GM18505 (cell line): ENCODE results near the gene RRBP1.

Experiments used
- ATAC-seq: cut with Tn5 transposase; IDR thresholded peaks from one replicate; pipeline ENCODE4 v1.9.1; 2021; ENCODE audit not compliant: unreplicated experiment
- POLR2A ChIP-seq: IDR thresholded peaks from 4 replicates; pipeline ENCODE4 v1.6.1; 2011; ENCODE audit warnings: borderline replicate concordance; ENCODE audit not compliant: insufficient read depth, insufficient read length; ENCODE audit errors: extremely low read depth

RRBP1 gene

DNA sequence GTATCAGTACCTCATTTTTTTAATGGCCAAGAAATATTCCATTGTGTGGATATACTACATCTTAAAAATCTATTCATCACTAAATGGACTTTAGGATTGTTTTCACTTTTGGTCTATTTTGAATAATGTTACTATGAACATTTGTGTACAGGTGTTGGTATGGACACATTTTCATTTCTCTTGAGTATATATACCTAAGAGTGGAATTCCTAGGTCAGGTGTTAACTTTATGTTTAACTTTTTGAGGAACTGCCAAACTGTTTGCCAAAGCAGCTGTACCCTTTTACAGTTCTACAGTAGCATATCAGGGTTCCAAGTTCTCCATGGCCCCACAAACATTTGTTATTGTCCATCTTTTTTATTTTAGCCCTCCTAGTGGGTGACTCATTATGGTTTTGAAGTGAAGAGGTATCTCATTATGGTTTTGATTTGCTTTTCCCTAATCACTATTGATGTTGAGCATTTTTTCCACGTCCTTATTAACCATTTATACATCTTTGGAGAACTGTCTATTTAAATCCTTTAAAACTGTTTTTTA lies 84.0 kb downstream of the RRBP1 start:
- no peak for ATAC-seq
- no peak for TF ChIP-seq POLR2A

DNA sequence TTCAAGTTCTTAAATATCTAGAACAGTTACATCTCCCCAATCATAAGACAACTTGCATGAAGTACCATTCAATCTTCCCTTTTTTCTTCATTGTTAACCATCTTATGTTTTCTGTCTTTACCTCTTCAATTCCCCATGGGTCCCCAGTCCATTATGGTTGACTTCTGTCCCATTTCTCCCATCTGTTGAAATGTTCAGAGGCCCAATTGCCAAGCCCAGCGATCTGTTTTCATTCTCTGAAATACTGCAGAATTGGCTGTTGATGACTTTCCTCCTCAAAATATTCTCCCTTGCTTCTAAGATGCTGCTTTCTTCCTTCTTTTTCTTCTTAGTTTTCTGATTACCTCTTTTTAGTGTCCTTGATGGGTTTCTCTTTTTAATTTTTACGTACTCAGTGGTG lies 86.2 kb downstream of the RRBP1 start:
- ATAC-seq = no peak
- TF ChIP-seq POLR2A = no peak

DNA sequence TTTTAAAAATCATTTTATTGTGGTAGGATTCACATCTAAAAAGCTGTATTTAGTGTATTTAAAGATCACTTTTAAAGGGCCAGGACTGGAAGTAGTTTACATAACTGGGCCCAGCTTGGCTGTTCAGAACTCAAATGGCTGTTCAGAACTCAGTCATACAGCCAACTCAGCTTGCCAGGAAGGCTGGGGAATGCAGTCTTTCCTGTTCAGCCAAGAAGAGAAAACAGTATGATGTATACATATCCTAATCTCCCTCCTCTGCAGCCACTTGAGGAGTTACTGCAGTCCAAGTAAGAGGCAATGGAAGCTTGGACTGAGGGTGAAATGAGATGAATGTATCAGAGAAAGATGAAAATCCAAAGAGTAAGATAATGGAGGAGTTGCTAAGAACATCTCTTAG lies 87.6 kb downstream of the RRBP1 start:
- TF ChIP-seq POLR2A = no peak

GRCh38 chr20:17593902-17594301 lies 88.1 kb downstream of the RRBP1 start:
- no peak for ATAC-seq
- no peak for TF ChIP-seq POLR2A

More for the DNA sequence above, 87.6 kb downstream of the RRBP1 start:
- no peak for ATAC-seq

GRCh38 chr20:17590245-17590644 lies 91.8 kb downstream of the RRBP1 start:
- ATAC-seq = no peak

DNA sequence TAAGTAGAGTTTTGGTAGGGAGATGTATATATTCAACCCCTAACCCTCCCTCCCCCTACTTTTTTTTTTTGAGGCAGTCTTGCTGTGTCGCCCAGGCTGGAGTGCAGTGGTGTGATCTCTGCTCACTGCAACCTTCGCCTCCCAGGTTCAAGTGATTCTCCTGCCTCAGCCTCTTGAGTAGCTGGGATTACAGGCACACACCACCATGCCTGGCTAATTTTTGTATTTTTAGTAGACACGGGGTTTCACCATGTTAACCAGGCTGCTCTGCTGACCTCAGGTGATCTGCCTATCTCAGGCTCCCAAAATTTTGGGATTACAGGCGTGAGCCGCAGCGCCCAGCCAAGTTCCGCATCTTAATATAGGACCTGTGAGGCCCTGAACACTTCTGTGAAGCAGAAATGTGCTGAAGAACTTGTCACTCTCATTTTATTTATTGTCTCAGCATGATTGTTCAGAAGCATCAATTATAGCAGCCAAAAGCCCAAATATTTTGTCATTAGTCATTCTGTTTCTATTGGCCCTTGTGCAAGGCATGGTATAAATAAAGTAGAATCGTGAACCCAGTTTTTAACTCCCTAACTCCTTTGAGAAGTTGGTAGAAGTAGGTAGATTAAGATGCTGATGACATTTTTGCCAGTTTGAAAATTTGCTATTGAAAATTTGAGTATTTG lies 92.7 kb downstream of the RRBP1 start:
- no peak for TF ChIP-seq POLR2A
- ATAC-seq = no peak

More at GRCh38 chr20:17590245-17590644, 91.8 kb downstream of the RRBP1 start:
- no peak for TF ChIP-seq POLR2A

- no peak for TF ChIP-seq POLR2A
- ATAC-seq = no peak
Observed at GRCh38 chr20:17587824-17588223, 94.2 kb downstream of the RRBP1 start.

- no peak for ATAC-seq
- no peak for TF ChIP-seq POLR2A
Observed at GRCh38 chr20:17587148-17587547, 94.9 kb downstream of the RRBP1 start.

DNA sequence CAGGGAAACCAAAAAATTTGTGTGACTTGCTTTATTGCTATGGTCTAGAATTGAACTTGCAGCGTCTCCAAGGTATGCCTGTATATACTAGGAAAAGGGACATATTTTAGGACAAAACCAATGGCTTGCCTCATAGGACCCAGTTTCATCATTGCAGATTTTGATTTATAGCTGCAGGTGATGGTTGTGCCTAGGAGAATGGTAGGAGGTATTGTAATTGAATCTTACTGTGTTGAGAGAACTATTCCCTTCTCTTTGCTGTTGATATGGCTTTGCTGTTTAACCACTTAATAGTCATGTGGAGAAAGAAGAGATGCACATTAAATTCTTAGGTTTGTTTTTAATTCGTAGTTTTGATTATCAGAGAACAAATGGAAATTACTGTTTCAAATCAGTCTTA lies 95.8 kb downstream of the RRBP1 start:
- ATAC-seq = no peak
- TF ChIP-seq POLR2A = no peak

DNA sequence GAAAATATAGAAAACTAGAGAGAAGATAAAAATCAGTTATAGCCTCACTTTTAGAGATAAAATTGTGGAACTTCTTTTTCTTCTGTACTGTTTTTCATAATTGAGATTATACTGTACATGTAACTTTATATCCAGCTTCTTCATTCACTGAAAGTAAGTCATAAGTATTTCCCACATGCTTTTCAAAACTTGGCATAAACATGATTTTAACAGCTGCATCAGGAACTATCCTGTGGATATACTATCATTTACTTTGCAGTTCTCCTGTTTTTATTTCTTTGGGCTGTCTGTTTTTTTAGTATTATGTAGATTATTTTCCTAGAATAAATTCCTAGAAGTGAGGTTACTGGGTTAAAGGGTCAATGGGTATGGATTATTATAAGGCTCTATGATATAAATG lies 97.4 kb downstream of the RRBP1 start:
- no peak for TF ChIP-seq POLR2A
- ATAC-seq = no peak

DNA sequence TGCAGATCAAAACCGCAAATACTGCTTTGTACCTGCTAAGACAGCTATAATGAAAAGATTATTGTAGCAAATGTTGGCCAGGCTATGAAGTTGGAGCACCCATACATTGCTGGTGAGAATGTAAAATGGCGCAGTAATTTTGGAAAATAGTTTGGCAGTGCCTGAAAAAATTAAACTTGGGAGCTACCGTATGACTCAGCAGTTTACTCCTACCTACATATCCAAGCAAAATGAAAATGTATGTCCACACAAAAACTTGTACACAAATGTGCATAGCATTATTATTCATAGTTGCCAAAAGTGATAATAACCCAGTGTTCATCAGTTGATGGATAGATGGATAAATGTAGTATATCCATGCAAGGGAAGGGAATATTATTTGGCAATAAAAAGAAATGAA lies 98.9 kb downstream of the RRBP1 start:
- TF ChIP-seq POLR2A = no peak
- no peak for ATAC-seq

GRCh38 chr20:17580895-17581294 lies 101.1 kb downstream of the RRBP1 start:
- no peak for ATAC-seq
- no peak for TF ChIP-seq POLR2A

- TF ChIP-seq POLR2A = no peak
- ATAC-seq = no peak
Observed at GRCh38 chr20:17579369-17580039, 102.5 kb downstream of the RRBP1 start.

DNA sequence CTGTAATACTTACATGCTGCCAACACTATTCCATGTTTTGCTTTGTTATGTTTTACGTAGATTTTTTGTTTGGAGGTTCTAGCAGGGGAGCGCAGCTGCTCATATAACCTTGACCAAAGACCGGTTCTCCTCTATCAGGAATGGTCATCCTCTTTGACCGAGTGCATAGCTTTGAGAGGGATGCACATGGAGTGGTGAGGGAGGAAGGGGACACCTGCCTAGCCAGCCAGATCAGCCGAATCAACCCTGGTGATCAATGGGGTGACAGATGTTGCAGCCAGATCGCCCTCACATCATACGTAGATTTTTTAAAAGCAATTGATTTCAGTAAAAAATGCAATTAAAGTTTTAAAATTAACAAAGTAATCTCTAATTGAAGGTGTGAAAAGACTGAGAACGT lies 105.8 kb downstream of the RRBP1 start:
- TF ChIP-seq POLR2A = no peak
- ATAC-seq = no peak

DNA sequence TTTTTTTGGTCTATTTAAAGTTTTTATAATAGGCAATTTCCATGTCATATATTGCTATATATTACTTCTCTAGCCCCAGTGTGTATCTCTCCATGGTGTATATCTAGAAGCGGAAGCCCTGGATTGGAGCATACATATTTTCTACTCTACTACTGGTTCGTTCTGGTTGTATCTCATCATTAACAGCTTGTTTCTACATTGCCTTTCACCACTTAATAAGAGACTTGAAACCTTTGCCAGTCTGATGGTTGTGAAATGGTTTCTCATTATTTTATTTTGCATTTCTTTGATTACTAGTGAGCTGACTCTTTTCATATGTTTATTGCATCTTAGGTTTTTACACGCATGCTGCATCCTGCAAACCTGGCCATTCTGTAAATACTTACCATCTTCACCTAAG lies 108.6 kb downstream of the RRBP1 start:
- no peak for ATAC-seq
- no peak for TF ChIP-seq POLR2A

GRCh38 chr20:17572034-17572638 lies 109.9 kb downstream of the RRBP1 start:
- TF ChIP-seq POLR2A = no peak

More at GRCh38 chr20:17572034-17572638, 109.9 kb downstream of the RRBP1 start:
- ATAC-seq = no peak
